A673 (cell line): ENCODE measurements around the gene VWA8.

ENCODE experiments used
- EZH2 ChIP-seq: fragments of 200-600 bp; sonication (generic); IDR thresholded peaks from 2 replicates; pipeline ENCODE4 v1.6.1; 2017; ENCODE audit warnings: borderline replicate concordance, low read depth, mild to moderate bottlenecking, mixed read lengths, antibody characterized with exemption, low read length; ENCODE audit not compliant: poor library complexity, severe bottlenecking
- TF ChIP-seq, protein P1 (sequence below): fragments of 300-800, 200-600 bp; sonication (generic); conservative IDR thresholded peaks from 2 replicates; pipeline ENCODE4 v1.5.1; 2017; ENCODE audit warnings: low read depth, mild to moderate bottlenecking, antibody characterized with exemption, low read length, moderate library complexity, mixed read lengths

DNA sequence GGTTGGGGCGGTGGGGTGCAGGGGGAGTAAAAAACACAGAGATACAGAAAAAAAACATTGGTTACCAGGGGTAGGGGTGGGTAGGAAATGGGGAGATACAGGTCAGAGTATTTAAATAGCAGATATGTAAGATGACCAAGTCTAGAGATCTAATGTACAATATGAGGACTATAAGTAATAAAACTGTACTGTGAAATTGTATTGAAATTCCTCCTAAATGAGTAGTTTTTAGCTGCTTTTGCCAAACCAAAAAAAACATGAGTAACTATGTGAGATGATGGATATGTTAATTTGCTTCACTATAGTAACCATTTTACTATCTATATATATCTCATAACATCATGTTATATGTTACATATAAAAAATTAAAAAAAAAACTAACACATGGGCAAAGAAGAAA lies 29.6 kb downstream of the VWA8 start:
- TF ChIP-seq, protein P1, sequence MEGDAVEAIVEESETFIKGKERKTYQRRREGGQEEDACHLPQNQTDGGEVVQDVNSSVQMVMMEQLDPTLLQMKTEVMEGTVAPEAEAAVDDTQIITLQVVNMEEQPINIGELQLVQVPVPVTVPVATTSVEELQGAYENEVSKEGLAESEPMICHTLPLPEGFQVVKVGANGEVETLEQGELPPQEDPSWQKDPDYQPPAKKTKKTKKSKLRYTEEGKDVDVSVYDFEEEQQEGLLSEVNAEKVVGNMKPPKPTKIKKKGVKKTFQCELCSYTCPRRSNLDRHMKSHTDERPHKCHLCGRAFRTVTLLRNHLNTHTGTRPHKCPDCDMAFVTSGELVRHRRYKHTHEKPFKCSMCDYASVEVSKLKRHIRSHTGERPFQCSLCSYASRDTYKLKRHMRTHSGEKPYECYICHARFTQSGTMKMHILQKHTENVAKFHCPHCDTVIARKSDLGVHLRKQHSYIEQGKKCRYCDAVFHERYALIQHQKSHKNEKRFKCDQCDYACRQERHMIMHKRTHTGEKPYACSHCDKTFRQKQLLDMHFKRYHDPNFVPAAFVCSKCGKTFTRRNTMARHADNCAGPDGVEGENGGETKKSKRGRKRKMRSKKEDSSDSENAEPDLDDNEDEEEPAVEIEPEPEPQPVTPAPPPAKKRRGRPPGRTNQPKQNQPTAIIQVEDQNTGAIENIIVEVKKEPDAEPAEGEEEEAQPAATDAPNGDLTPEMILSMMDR = no peak
- no peak for TF ChIP-seq EZH2
